NT2/D1 (cell line): ENCODE data around the gene TRIM33.
"Not testable (repeated sequence)": the region's sequence is repeated elsewhere in the genome, so short reads cannot be mapped to it uniquely, and the experiment has no call there.

Source experiments
- DNase-seq: peaks from one replicate; pipeline ENCODE4 v3.0.0-alpha.2; 2011; ENCODE audit warnings: low read depth, low spot score
- H3K27me3 ChIP-seq: 2 replicates; pipeline ENCODE4 v1.6.0; 2011; ENCODE audit warnings: mild to moderate bottlenecking; ENCODE audit not compliant: insufficient read length, insufficient read depth
- H3K36me3 ChIP-seq: 2 replicates; pipeline ENCODE4 v1.6.1; 2011; ENCODE audit warnings: mild to moderate bottlenecking, low read length, mixed read lengths; ENCODE audit not compliant: insufficient read depth, insufficient read length
- H3K4me1 ChIP-seq: 2 replicates; pipeline ENCODE4 v1.5.1; 2011; ENCODE audit not compliant: insufficient read depth, insufficient read length
- H3K4me3 ChIP-seq: 2 replicates; pipeline ENCODE4 v1.5.1; 2011; ENCODE audit warnings: low read depth; ENCODE audit not compliant: insufficient read length
- H3K9ac ChIP-seq: 2 replicates; pipeline ENCODE4 v1.6.0; 2011; ENCODE audit warnings: low read depth; ENCODE audit not compliant: insufficient read length
- H3K9me3 ChIP-seq: 2 replicates; pipeline ENCODE4 v1.5.1; 2011; ENCODE audit warnings: mild to moderate bottlenecking, low read length; ENCODE audit not compliant: insufficient read depth
- SUZ12 ChIP-seq: IDR thresholded peaks from 2 replicates; pipeline ENCODE4 v1.6.1; 2011; ENCODE audit not compliant: insufficient read length, insufficient read depth; ENCODE audit errors: extremely low read depth
- YY1 ChIP-seq: IDR thresholded peaks from 2 replicates; pipeline ENCODE4 v1.6.1; 2011; ENCODE audit not compliant: insufficient read length, insufficient read depth
- ZNF274 ChIP-seq: IDR thresholded peaks from 2 replicates; pipeline ENCODE4 v1.6.1; 2011; ENCODE audit warnings: mild to moderate bottlenecking, low read depth, low read length

Gene TRIM33

DNA sequence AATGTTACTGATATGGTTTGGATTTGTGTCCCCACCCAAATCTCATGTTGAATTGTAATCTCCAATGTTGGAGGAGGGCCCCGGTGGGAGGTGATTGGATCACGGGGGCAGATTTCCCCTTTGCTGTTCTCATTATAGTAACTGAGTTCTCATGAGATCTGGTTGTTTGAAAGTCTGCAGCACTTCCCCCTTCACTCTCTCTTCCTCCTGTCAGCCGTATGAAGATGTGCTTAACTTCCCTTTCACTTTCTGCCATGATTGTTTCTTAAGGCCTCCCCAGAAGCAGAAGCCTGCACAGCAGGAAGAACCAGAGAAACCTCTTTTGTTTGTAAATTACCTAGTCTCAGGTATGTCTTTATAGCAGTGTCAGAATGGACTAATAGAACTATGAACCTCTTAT is 28.4 kb downstream of the TRIM33 start:
- no peaks in the 10 kb centered on the region for H3K36me3 ChIP-seq
- no peaks in the 10 kb centered on the region for H3K27me3 ChIP-seq
- TF ChIP-seq YY1 (no peak), SUZ12 (no peak), ZNF274 (no peak)
- H3K4me1 ChIP-seq: no peaks in the 10 kb centered on the region
- H3K9me3 ChIP-seq: peaks cover 24% of the 10 kb centered on the region; the same call in 1 of the 2 replicates
- no peak overlapping the region for H3K4me3 ChIP-seq
- DNase-seq: no peak
- no peak overlapping the region for H3K9ac ChIP-seq

DNA sequence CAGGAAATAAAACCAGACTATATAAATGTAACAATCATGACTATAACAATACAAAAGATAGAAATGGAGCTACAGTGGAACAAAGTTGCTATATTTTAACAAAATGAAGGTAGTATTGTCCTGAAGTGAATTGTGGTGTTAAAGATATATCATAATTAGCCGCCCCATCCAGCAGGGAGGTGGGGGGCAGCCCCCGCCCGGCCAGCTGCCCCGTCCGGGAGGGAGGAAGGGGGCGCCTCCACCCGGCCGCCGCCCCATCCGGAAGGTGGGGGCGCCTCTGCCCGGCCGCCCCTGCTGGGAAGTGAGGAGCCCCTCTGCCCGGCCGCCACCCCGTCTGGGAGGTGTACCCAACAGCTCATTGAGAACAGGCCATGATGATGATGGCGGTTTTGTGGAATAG is 31.4 kb downstream of the TRIM33 start:
- not testable (repeated sequence) for H3K4me3 ChIP-seq, H3K27me3 ChIP-seq, DNase-seq, H3K36me3 ChIP-seq, H3K4me1 ChIP-seq, H3K9ac ChIP-seq
- H3K9me3 ChIP-seq: peaks cover 24% of the 10 kb centered on the region; the same call in 1 of the 2 replicates

DNA sequence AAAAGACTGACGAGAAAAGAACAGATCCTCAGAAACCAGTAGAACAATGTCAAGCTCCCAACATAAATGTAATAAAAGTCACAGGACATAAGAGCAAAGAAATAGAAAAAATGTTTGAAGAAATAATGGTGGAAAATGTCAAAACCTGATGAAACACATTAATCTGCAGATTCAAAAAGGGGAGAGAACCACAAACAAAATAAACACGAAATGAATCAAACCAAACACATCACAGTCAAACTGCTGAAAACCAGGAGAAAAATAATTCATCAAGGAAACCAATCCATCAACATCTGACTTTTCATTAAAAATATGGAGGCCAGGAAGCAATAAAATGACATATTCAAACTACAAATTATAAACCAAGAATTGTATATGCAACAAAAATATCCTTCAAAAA is 31.9 kb downstream of the TRIM33 start:
- Histone ChIP-seq H3K4me1 (no peaks in the 10 kb centered on the region), H3K9ac (no peak overlapping the region), H3K36me3 (no peaks in the 10 kb centered on the region), H3K9me3 (peaks cover 24% of the 10 kb centered on the region; the same call in 1 of the 2 replicates), H3K4me3 (no peak overlapping the region), H3K27me3 (no peaks in the 10 kb centered on the region)
- no peak for DNase-seq
- no peak for TF ChIP-seq ZNF274
- no peak for TF ChIP-seq SUZ12
- TF ChIP-seq YY1: no peak

DNA sequence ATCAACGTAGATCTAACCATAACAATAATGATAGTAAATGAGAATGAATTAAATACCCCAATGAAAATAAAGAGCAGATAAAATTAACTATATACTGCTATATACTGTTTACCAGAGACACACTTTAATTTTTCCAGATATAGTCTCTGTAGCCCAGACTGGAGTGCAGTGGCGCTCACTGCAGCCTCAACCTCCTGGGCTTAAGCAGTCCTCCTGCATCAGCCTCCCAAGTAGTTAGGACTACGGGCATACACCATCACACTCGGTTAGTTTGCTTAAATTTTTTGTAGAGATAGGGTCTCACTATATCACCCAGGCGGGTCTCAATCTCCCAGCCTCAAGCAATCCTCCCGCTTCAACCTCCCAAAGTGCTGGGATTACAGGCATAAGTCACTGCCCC is 37.2 kb downstream of the TRIM33 start:
- Histone ChIP-seq H3K9me3 (no peaks in the 10 kb centered on the region), H3K36me3 (peaks cover 5% of the 10 kb centered on the region), H3K4me3 (no peak overlapping the region), H3K27me3 (no peaks in the 10 kb centered on the region), H3K9ac (no peak overlapping the region), H3K4me1 (no peaks in the 10 kb centered on the region)
- TF ChIP-seq ZNF274 (no peak), YY1 (no peak), SUZ12 (no peak)
- no peak for DNase-seq

DNA sequence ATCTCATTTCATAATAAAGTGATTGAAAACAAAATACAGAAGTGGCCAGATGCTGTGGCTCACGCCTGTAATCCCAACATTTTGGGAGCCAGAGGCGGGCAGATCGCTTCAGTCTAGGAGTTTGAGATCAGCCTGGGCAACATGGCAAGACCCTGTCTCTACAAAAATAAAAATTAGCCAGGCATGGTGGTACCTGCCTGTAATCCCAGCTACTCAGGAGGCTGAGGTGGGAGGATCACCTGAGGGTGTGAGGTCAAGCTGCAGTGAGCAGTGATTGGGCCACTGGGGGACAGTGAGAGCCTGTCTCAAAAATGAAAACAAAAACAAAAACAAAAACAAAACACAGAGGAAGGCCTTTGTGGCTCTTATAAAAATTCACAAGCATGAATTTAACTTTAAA is 38.6 kb downstream of the TRIM33 start:
- Histone ChIP-seq H3K27me3 (no peaks in the 10 kb centered on the region), H3K4me3 (no peak overlapping the region), H3K4me1 (no peaks in the 10 kb centered on the region), H3K9ac (no peak overlapping the region), H3K9me3 (no peaks in the 10 kb centered on the region), H3K36me3 (peaks cover 5% of the 10 kb centered on the region)
- DNase-seq: no peak
- TF ChIP-seq SUZ12 (no peak), YY1 (no peak), ZNF274 (no peak)

DNA sequence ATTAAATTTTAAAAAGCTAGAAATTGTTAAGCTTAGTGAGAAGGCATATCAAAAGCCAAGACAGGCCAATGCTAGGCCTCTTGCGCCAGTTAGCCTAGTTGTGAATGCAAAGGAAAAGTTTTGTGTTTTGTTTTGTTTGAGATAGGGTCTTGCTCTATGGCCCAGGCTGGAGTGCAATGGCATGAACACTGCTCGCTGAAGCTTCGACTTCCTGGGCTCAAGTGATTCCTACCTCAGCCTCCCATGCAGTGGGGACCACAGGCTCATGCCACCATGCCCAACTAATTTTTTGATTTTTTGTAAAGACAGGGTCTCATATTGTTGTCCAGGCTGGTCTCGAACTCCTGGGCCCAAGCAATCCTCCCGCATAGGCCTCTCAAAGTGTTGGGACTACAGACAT is 40.3 kb downstream of the TRIM33 start:
- Histone ChIP-seq H3K4me3 (no peak overlapping the region), H3K9ac (no peak overlapping the region), H3K9me3 (no peaks in the 10 kb centered on the region), H3K27me3 (no peaks in the 10 kb centered on the region), H3K36me3 (peaks cover 9% of the 10 kb centered on the region), H3K4me1 (no peaks in the 10 kb centered on the region)
- no peak for DNase-seq
- TF ChIP-seq ZNF274 (no peak), YY1 (no peak), SUZ12 (no peak)

DNA sequence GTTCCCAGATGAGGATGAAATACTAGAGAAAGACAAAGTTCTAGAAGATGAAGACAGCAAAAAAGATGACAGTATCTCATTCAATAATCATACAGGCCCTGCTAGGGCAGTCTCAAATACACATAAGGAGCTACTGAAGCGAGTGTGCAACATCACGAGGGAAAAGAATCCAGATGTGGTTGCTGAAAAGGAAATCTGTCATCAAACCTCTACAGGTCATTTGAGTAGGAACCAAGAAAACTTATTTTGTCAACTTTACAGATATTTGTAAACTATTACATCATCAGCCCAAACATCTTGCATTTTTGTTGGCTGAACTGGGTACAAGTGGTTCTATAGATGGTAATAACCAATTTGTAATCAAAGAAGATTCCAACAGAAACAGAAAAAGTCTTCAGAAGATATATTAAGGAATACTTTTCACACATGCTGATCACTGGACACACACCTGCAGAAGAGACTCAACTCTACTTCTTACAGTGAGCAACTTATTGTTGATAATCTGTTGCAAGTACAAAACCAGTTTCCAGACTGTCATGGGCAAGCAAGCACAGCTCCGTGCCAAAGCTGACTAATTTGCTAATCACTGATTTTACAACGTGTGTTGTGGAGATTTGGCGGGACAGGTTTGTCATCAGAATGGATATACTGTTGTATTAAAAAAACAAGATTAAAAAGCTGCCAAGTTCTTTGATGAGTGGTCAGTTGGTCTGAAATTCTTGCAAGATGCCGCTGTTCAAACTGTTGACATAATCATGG is 42.1 kb downstream of the TRIM33 start:
- DNase-seq: no peak
- Histone ChIP-seq H3K36me3 (peaks cover 9% of the 10 kb centered on the region), H3K9me3 (no peaks in the 10 kb centered on the region), H3K4me3 (no peak overlapping the region), H3K4me1 (no peaks in the 10 kb centered on the region), H3K27me3 (no peaks in the 10 kb centered on the region), H3K9ac (no peak overlapping the region)
- TF ChIP-seq YY1 (no peak), SUZ12 (no peak)
